HG03039 (cell line): Measurements from ENCODE around the gene TRDN.
"Not testable (repeated sequence)": the region's sequence is repeated elsewhere in the genome, so short reads cannot be mapped to it uniquely, and the experiment has no call there.

Experiments
- ATAC-seq: cut with Tn5 transposase; IDR thresholded peaks from one replicate; pipeline ENCODE4 v1.9.1; 2021; ENCODE audit warnings: mild to moderate bottlenecking, moderate library complexity; ENCODE audit not compliant: unreplicated experiment

TRDN gene

DNA sequence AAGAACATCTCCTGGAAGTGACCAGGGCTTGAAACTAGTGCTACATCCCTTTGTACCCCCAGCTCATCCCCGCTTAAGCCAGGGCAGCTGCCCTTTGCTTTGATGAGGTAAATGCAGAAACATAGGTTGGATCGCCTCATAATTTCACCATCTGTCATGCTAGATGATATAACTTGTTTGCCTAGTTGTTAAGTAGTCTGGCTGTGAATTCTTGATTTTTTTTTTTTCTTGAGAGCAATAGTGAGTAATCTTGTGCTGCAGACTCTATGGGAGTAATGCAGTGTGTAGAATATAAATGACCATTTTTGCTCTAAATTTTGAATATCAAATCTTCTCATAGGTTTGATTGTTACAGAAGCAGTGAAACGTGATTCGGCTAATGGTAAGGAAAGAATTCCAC is 4.1 kb downstream of the TRDN start:
- ATAC-seq: no peak

DNA sequence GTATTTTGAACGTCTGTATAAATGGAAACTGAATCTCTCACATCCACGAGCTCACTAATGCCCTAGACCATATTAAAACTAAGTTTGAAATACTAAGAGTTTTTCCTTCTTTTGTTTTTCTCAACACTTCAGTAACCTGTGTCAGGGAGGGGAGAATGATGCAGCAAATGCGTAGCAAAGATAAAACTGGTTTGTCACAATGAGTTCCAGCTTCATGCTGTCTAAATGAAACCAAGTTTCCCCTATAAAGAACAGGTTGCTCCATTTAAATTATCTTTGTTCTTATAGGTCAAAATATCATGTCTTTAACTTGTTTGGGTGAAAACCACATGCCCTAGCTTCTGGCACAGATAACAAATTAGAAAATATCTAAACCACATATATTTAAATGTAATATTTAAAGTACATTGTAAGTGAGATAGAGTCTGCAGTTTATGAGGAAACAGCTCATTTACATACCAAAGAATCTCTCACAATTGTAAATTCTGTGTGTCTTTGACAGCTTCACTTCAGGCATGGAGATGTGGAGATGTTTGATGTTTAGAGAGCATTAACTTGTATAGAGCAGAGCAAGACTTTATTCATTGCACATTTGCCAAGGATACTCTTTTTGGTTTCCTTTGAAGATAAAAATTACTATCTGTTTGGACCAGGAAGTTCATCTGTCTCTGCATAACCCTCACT is 7.3 kb downstream of the TRDN start:
- no peak for ATAC-seq

DNA sequence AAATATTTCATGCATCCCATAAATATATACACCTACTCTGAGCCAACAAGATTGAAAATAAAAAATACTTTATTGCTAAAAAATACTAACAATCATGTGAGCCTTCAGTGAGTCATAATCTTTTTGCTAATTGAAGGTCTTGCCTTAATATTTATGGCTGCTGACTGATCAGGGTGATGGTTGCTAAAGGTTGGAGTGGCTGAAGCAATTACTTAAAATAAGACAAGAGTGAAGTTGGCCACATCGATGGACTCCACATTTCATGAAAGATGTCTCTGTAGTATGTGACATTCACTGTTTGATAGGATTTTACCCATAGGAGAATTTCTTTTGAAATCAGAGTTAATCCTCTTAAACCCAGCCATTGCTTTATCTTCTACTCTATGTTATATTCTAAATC is 11.1 kb downstream of the TRDN start:
- ATAC-seq: no peak

DNA sequence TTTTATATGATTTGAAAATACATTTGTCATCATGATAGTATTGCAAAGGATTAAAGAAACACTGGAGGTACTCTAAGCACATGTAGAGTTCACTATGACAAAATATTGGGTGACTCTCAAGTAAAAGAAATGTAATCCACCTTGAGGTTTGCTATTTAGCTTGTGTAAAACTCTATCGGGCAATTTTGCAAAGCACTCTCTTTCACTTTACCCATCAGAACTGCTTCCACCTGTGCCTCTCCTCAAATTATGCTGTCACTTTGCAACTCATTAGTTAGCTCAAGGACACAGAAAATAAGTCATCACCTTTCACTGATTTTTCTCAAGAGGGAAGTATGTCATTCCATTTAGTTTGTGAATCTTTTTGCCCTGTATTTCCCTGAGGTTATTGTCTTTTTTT is 14.0 kb downstream of the TRDN start:
- ATAC-seq: no peak

- ATAC-seq: no peak
Observed at GRCh38 chr6:123619156-123619555, 17.6 kb downstream of the TRDN start.

GRCh38 chr6:123616942-123617341 is 19.8 kb downstream of the TRDN start:
- no peak for ATAC-seq

- no peak for ATAC-seq
Observed at GRCh38 chr6:123616016-123616415, 20.7 kb downstream of the TRDN start.

DNA sequence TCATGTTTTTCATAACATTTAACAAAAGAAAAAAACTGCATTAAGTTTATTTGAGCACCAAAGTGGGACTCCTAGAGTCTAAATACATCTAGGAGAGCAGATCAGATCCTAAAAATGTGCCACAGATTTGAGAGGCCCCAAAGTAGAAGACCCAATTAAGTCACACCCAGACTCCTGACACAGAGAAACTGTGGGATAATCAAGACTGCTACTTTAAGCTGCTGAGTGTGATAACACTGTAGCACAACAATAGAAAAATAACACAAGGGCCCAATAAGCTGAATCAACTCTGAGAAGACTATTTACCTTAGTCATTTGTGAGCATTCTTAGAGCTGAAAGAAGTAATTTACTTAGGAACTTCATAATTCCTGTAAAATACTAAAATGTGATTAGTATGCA is 26.0 kb downstream of the TRDN start:
- ATAC-seq: no peak

DNA sequence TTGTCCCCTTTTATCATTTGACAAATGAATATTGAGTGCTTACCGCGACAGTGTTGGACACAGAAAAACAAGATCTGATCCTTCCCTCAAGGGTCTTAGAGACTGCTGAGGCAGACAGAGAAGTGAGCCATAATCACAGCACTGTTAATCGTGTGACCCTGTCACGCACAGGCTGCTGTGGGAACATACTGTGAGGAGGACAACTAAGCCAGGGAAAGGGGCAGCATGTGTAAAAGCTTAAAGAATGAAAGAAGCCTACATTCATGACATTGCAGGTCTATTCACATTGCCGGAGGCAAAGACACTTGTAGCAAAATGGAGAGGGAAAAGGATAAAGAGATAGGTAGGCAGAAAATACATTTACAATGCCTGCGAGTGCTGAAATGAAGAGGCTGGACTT is 32.7 kb downstream of the TRDN start:
- no peak for ATAC-seq

GRCh38 chr6:123598011-123598410 is 38.7 kb downstream of the TRDN start:
- ATAC-seq: peak; percentile 85

GRCh38 chr6:123594776-123595175 is 42.0 kb downstream of the TRDN start:
- ATAC-seq: no peak

- ATAC-seq: no peak
Observed at GRCh38 chr6:123592426-123592825, 44.3 kb downstream of the TRDN start.

DNA sequence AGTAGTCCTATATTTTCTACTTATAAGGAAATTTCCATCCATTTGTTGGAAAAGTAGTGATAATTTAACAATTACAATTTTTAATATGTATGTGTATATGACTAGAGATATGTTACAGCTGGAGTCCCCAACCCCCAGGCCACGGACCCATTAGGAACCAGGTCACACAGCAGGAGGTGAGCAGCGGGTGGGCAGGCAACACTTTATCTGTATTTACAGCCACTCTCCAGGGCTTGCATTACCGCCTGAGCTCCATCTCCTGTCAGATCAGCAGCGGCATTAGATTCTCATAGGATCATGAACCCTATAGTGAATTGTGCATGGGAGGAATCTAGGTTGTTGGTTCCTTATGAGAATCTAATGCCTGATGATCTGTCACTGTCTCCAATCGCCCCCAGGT is 46.8 kb downstream of the TRDN start:
- ATAC-seq: no peak

DNA sequence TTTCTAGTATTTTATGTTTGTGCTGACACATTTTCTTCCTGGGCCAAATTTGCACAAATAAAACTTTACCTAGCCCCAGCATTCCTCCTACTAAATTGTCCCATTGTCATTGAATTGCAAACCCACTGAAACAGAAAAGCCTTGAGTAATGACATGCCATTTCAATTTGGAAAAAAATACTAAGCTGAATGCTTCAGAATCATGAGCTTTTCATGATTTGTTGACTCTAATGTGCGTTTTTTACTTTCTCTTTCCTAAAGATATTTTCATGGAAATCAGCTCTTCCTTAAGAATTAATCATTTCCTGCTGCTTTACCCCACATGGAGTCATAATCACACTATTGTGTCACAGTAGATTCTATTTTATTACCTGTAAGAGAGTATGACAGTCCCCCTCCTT is 47.4 kb downstream of the TRDN start:
- no peak for ATAC-seq

DNA sequence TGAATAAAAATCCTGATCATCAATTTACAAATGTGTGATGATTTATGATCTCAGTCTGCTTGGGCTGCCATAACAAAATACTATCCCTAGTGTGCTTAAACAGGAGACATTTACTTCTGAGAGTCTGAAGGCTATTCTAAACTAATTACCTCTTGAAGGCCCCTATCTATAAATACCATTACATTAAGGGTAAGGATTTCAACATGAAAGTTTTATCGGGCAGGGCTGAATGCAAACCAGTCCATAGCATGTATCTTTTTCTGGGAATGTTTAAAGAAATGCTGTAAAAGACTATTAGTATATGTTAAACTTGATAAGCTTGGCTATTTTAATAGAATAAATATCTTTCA is 48.2 kb downstream of the TRDN start:
- ATAC-seq: no peak

GRCh38 chr6:123587838-123588545 is 48.8 kb downstream of the TRDN start:
- ATAC-seq: no peak

DNA sequence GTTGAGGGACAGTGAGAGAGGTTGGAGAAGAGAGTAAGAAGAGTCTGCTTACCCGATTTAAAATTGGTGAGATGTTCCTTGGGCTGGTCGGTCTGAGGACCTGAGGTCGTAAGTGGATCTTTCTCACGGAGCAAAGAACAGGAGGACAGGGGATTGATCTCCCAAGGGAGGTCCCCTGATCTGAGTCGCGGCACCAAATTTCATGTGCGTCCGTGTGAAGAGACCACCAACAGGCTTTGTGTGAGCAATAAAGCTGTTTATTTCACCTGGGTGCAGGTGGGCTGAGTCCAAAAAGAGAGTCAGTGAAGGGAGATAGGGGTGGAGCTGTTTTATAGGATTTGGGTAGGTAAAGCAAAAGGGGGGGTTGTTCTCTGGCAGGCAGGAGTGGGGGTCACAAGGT is 49.3 kb downstream of the TRDN start:
- not testable (repeated sequence) for ATAC-seq

DNA sequence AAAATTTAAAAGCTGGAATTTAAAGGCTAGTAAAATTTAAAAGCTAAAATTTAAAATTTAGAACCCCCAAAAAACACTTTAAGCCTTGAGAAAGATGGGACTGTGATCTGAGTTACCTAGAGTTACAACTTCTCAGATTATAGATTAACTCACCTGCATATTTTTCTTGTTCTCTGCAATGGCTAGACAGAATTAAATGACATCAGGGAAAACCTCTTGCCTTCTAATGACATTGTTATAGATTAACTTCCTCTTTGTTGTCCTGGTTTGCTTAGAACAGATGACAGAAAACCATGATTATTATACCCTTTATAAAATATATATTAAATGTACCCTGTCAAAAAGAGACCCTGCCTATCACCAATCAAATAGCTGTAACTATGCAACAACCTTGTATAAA is 56.4 kb downstream of the TRDN start:
- ATAC-seq: no peak

- no peak for ATAC-seq
Observed at GRCh38 chr6:123575188-123575587, 61.6 kb downstream of the TRDN start.

- no peak for ATAC-seq
Observed at GRCh38 chr6:123570813-123571684, 65.7 kb downstream of the TRDN start.

DNA sequence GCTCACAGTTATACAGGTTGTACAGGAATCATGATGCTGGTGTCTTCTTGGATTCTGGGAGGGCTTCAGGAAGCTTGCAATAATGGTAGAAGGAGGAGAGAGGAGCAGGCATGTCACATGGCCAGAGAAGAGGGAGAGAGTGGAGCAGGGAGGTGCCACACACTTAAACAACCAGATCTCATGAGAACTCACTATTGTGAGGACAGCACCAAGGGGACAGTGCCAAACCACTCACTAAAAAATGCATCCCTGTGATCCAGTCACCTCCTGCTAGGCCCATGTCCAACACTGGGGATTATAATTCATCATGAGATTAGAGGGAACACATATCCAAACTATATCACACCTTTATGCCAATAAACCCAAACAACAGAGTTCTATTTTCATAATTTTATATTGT is 67.2 kb downstream of the TRDN start:
- ATAC-seq: no peak

DNA sequence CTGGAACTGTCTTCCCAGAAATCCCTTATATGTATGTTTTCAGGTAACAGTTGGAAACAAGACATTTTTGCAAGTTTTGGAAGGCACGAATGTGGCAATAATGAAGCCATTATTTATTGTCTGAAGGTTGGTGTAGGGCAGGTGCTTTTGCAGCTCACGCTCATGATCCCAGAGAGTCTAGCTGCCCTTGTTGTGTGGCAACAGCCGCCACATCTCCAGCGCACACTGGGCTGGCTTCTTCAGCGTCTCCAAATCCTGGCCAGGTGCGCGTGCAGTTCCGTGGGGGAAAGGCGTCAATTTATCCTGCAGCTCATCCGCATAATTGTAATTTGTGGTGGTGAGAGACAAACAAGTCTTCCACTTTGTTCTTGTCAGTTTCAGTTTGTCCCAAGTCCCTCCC is 71.2 kb downstream of the TRDN start:
- no peak for ATAC-seq
